ENCODE measurements around the gene CTDP1. TPM values are rescaled to one million over a fixed set of nuclear protein-coding genes. Genes with fewer than 3 reads are reported as not detected.

CTDP1 gene
- total RNA-seq, 2 experiments from 2014 or later: 69.0 to 79.6 TPM

DNA sequence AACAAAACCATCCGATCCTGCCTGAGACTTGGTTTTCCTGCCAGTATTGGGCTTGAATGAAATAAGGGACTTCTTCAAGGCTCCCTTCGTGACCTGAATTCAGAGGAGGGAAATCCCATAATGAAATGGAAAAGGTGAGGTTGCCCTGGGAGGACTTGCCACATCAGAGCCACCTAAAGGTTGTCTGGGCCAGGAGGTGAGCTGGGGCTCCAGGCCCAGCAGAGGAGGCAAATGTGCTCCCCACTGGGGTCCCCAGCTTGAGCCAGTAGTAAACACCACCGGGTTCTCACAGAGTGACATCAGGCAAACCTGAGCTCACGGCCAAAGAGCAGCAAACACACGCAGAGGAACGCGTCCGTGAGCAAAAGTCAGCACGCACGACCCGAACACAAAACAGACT lies 28.6 kb upstream of the CTDP1 start:
- Histone ChIP-seq H3K4me1 (ENCODE audit: insufficient read depth, low read length) (no peaks in the 10 kb centered on the region), H3K9me3 (ENCODE audit: control insufficient read depth in 1 of 2, insufficient read depth in 1 of 2, low read length in 2 of 2) (no peaks in the 10 kb centered on the region), H3K36me3 (ENCODE audit: insufficient read depth, low read length) (no peaks in the 10 kb centered on the region), H3K4me3 (ENCODE audit: low read length) (no peak overlapping the region), H3K27ac (ENCODE audit: low read depth in 1 of 2, low read length in 2 of 2) (no peak overlapping the region), H3K27me3 (ENCODE audit: control insufficient read depth in 1 of 2, insufficient read depth in 2 of 2, low read length in 2 of 2) (no peaks in the 10 kb centered on the region)
- intact Hi-C loops (cut with DNase I, micrococcal nuclease): no loop called here
- H3K36me3 Mint-ChIP-seq (ENCODE audit: low read depth): no peaks in the 10 kb centered on the region
- H3K9me3 Mint-ChIP-seq: no peaks in the 10 kb centered on the region
- ChIA-PET POLR2A (no interaction called here), CTCF (no interaction called here)
- no peak overlapping the region for H3K4me3 Mint-ChIP-seq
- no peak for TF ChIP-seq CTCF (IDR thresholded peaks at IDR 0.05)
- no peak overlapping the region for H3K27ac Mint-ChIP-seq
- DNase-seq: no peak
- no peak for ATAC-seq (ENCODE audit: poor library complexity)
- H3K4me1 Mint-ChIP-seq (ENCODE audit: low read depth): peaks cover 3% of the 10 kb centered on the region
- H3K27me3 Mint-ChIP-seq: no peaks in the 10 kb centered on the region

DNA sequence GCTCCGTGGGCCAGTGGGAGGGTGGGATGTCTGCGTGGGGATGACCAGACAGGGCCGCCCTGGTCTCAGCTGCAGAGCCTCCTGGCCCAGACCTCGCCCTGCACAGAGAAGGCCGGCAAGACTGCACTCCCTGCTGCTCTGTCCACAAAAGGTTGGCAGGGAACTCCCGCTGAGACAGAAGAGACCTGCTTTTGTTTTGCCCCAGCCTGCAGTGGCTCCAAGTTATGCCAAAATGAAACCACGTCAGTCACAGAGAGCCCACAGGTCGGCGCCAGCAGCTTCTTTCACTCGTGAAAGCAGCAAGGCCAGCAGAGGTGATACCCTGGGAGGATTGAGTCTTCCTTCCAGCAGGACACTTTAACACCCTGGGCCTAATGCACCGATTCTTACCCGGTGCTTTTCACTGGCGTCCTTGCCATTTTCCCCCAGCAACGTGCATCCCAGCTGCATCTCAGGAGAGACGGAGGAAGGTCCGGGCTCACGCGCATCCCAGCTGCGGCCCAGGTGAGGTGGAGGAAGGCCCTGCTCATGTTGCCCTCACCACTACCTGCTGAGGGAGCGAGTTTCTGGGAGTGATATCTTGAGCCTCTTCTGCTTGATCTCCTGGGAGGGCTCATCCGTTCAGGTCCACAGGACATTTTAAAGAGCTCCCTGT lies 22.1 kb upstream of the CTDP1 start:
- Mint-ChIP-seq H3K9me3 (no peaks in the 10 kb centered on the region), H3K27ac (no peak overlapping the region), H3K27me3 (peaks cover 9% of the 10 kb centered on the region), H3K36me3 (ENCODE audit: low read depth) (no peaks in the 10 kb centered on the region), H3K4me3 (no peak overlapping the region), H3K4me1 (ENCODE audit: low read depth) (no peaks in the 10 kb centered on the region)
- Histone ChIP-seq H3K4me3 (ENCODE audit: low read length) (no peak overlapping the region), H3K36me3 (ENCODE audit: insufficient read depth, low read length) (no peaks in the 10 kb centered on the region), H3K27ac (ENCODE audit: low read depth in 1 of 2, low read length in 2 of 2) (no peak overlapping the region), H3K9me3 (ENCODE audit: control insufficient read depth in 1 of 2, insufficient read depth in 1 of 2, low read length in 2 of 2) (no peaks in the 10 kb centered on the region), H3K27me3 (ENCODE audit: control insufficient read depth in 1 of 2, insufficient read depth in 2 of 2, low read length in 2 of 2) (peaks cover 0 to 6% of the 10 kb centered on the region in 2 experiments), H3K4me1 (ENCODE audit: insufficient read depth, low read length) (no peaks in the 10 kb centered on the region)
- ATAC-seq (ENCODE audit: poor library complexity) (no peak), DNase-seq (no peak)
- intact Hi-C loops (cut with DNase I, micrococcal nuclease): no loop called here
- no peak for TF ChIP-seq CTCF (IDR thresholded peaks at IDR 0.05)
- ChIA-PET CTCF (no interaction called here), POLR2A (no interaction called here)

GRCh38 chr18:79658366-79658765 lies 21.2 kb upstream of the CTDP1 start:
- no peaks in the 10 kb centered on the region for H3K9me3 Mint-ChIP-seq
- Histone ChIP-seq H3K27ac (ENCODE audit: low read depth in 1 of 2, low read length in 2 of 2) (no peak overlapping the region), H3K9me3 (ENCODE audit: control insufficient read depth in 1 of 2, insufficient read depth in 1 of 2, low read length in 2 of 2) (no peaks in the 10 kb centered on the region), H3K4me1 (ENCODE audit: insufficient read depth, low read length) (no peaks in the 10 kb centered on the region), H3K27me3 (ENCODE audit: control insufficient read depth in 1 of 2, insufficient read depth in 2 of 2, low read length in 2 of 2) (peaks cover 0 to 6% of the 10 kb centered on the region in 2 experiments), H3K4me3 (ENCODE audit: low read length) (no peak overlapping the region), H3K36me3 (ENCODE audit: insufficient read depth, low read length) (no peaks in the 10 kb centered on the region)
- ChIA-PET POLR2A (no interaction called here), CTCF (no interaction called here)
- TF ChIP-seq CTCF (IDR thresholded peaks at IDR 0.05): no peak
- peaks cover 9% of the 10 kb centered on the region for H3K27me3 Mint-ChIP-seq
- H3K27ac Mint-ChIP-seq: no peak overlapping the region
- H3K4me1 Mint-ChIP-seq (ENCODE audit: low read depth): no peaks in the 10 kb centered on the region
- no peaks in the 10 kb centered on the region for H3K36me3 Mint-ChIP-seq (ENCODE audit: low read depth)
- intact Hi-C loops (cut with DNase I, micrococcal nuclease): no loop called here
- no peak overlapping the region for H3K4me3 Mint-ChIP-seq
- DNase-seq (no peak), ATAC-seq (ENCODE audit: poor library complexity) (no peak)
